IMR-90 (cell line): ENCODE measurements around the gene MTX2. TPM values are rescaled to one million over a fixed set of nuclear protein-coding genes. Genes with fewer than 3 reads are reported as not detected.

Source experiments
- ATAC-seq: fragments of 200-7000 bp; cut with Tn5 transposase; 2 replicates; pipeline ENCODE4 v1.9.1; 2020; ENCODE audit warnings: low read depth, mild to moderate bottlenecking, moderate library complexity
- BruUV-seq: library from RNA; stranded (reverse); fragments of 400-500 nt; replicated peaks from 2 replicates; lab custom pipeline; 2021; lab: Mats Ljungman, UMichigan
- CTCF ChIA-PET: fragments of 300-600 bp; formaldehyde crosslinking; extraction: SDS; loops from one replicate; lab custom pipeline; 2021; ENCODE audit warnings: antibody characterized with exemption; lab: Yijun Ruan, JAX
- POLR2A ChIA-PET: fragments of 300-600 bp; sonication (Branson Sonifier 250); formaldehyde crosslinking; loops from one replicate; lab custom pipeline; 2022; ENCODE audit warnings: antibody characterized with exemption; ENCODE audit not compliant: unreplicated experiment; lab: Charles Lee
- DNase-seq: peaks from one replicate; pipeline ENCODE4 v3.0.0; 2013
- H2AFZ ChIP-seq: replicated peaks from 2 replicates; pipeline ENCODE3; 2013; ENCODE audit warnings: low read length, mild to moderate bottlenecking; ENCODE audit not compliant: poor library complexity
- H2AK5ac ChIP-seq: 2 replicates; pipeline ENCODE4 v1.6.1; 2013; ENCODE audit warnings: low read depth, low read length, inconsistent platforms
- H2AK9ac ChIP-seq: replicated peaks from 2 replicates; pipeline ENCODE3; 2013; ENCODE audit warnings: mild to moderate bottlenecking, low read depth, low read length, moderate library complexity; ENCODE audit not compliant: poor library complexity
- H2BK120ac ChIP-seq: 2 replicates; pipeline ENCODE4 v1.6.1; 2013; ENCODE audit warnings: low read depth, low read length, inconsistent platforms
- H2BK15ac ChIP-seq: 3 replicates; pipeline ENCODE4 v1.6.1; 2013; ENCODE audit warnings: low read depth, low read length, inconsistent platforms
- H2BK20ac ChIP-seq: 2 replicates; pipeline ENCODE4 v1.6.1; 2013; ENCODE audit warnings: low read depth, mild to moderate bottlenecking, inconsistent platforms, low read length, moderate library complexity
- H2BK5ac ChIP-seq: 2 replicates; pipeline ENCODE4 v1.6.1; 2013; ENCODE audit warnings: mild to moderate bottlenecking, low read depth, low read length, inconsistent platforms; ENCODE audit not compliant: poor library complexity, severe bottlenecking
- H3K14ac ChIP-seq: replicated peaks from 2 replicates; pipeline ENCODE4 v1.6.1; 2013; ENCODE audit warnings: low read depth, low read length, inconsistent platforms
- H3K18ac ChIP-seq: 2 replicates; pipeline ENCODE4 v1.6.1; 2013; ENCODE audit warnings: low read depth, low read length, control low read depth
- H3K23ac ChIP-seq: 2 replicates; pipeline ENCODE4 v1.6.1; 2013; ENCODE audit warnings: low read depth, low read length, inconsistent platforms
- H3K27ac ChIP-seq: 2 replicates; pipeline ENCODE4 v1.5.1; 2013; ENCODE audit warnings: mild to moderate bottlenecking, control low read depth, low read length; ENCODE audit not compliant: insufficient read depth
- H3K27me3 ChIP-seq: 2 replicates; pipeline ENCODE4 v1.6.1; 2013; ENCODE audit warnings: low read length; ENCODE audit not compliant: control insufficient read depth, insufficient read depth
- H3K36me3 ChIP-seq: 2 replicates; pipeline ENCODE4 v1.6.1; 2013; ENCODE audit warnings: low read length, mixed read lengths; ENCODE audit not compliant: control insufficient read depth, insufficient read depth
- H3K4ac ChIP-seq: 2 replicates; pipeline ENCODE4 v1.6.1; 2013; ENCODE audit warnings: low read depth, low read length, inconsistent platforms
- H3K4me1 ChIP-seq: 2 replicates; pipeline ENCODE4 v1.6.1; 2013; ENCODE audit warnings: low read length, mixed read lengths; ENCODE audit not compliant: control insufficient read depth, insufficient read depth
- H3K4me2 ChIP-seq: 2 replicates; pipeline ENCODE4 v1.6.1; 2013; ENCODE audit warnings: low read depth, mild to moderate bottlenecking, control low read depth, low read length, moderate library complexity
- H3K4me3 ChIP-seq: 2 replicates; pipeline ENCODE4 v1.5.1; 2013; ENCODE audit warnings: low read depth, mild to moderate bottlenecking, control low read depth, low read length, moderate library complexity; ENCODE audit not compliant: insufficient read depth
- H3K56ac ChIP-seq: 2 replicates; pipeline ENCODE4 v1.6.1; 2013; ENCODE audit warnings: low read length, inconsistent platforms; ENCODE audit not compliant: insufficient read depth; ENCODE audit errors: extremely low read depth
- H3K79me1 ChIP-seq, 2 experiments: 2 replicates each; pipeline ENCODE4 v1.6.1; 2013; ENCODE audit warnings: low read length in 2 of 2, inconsistent platforms in 1 of 2, low read depth in 1 of 2
- H3K9ac ChIP-seq: 2 replicates; pipeline ENCODE4 v1.6.1; 2013; ENCODE audit warnings: low read depth, low read length, control low read depth
- H3K9me1 ChIP-seq: 2 replicates; pipeline ENCODE4 v1.6.1; 2013; ENCODE audit warnings: low read length, inconsistent platforms; ENCODE audit not compliant: insufficient read depth
- H3K9me3 ChIP-seq: 2 replicates; pipeline ENCODE4 v1.6.1; 2013; ENCODE audit warnings: low read length; ENCODE audit not compliant: control insufficient read depth, insufficient read depth
- H4K20me1 ChIP-seq: 2 replicates; pipeline ENCODE4 v1.6.1; 2013; ENCODE audit warnings: low read length, inconsistent platforms; ENCODE audit not compliant: insufficient read depth
- H4K5ac ChIP-seq: 2 replicates; pipeline ENCODE4 v1.6.1; 2013; ENCODE audit warnings: mild to moderate bottlenecking, low read depth, low read length, control low read depth
- H4K8ac ChIP-seq, 2 experiments: 2 replicates each; pipeline ENCODE4 v1.6.1; 2013; ENCODE audit warnings: low read depth in 2 of 2, low read length in 2 of 2, control low read depth in 1 of 2, inconsistent platforms in 1 of 2
- H4K91ac ChIP-seq: 2 replicates; pipeline ENCODE4 v1.6.1; 2013; ENCODE audit warnings: low read depth, low read length, inconsistent platforms; ENCODE audit not compliant: insufficient read depth
- CEBPB ChIP-seq: IDR thresholded peaks from 2 replicates; pipeline ENCODE4 v1.6.1; 2012; ENCODE audit warnings: low read depth, low read length, improper control_type of control experiment
- CTCF ChIP-seq: conservative IDR thresholded peaks from 2 replicates; pipeline ENCODE4 v1.5.1; 2012; ENCODE audit warnings: mild to moderate bottlenecking, low read depth, low read length, improper control_type of control experiment
- ELK1 ChIP-seq: fragments of 150-350 bp; IDR thresholded peaks from 2 replicates; pipeline ENCODE4 v1.6.1; 2016; ENCODE audit warnings: low read depth, mild to moderate bottlenecking, low read length, moderate library complexity, borderline replicate concordance
- MAZ ChIP-seq: IDR thresholded peaks from 2 replicates; pipeline ENCODE4 v1.6.1; 2012; ENCODE audit warnings: low read depth, mild to moderate bottlenecking, low read length, improper control_type of control experiment, moderate library complexity, borderline replicate concordance
- NFE2L2 ChIP-seq: fragments of 150-350 bp; IDR thresholded peaks from 2 replicates; pipeline ENCODE4 v1.6.1; 2016; ENCODE audit warnings: low read depth, mild to moderate bottlenecking, low read length
- WGBS, 2 experiments: methylation state at CpG; one replicate each; pipeline versions ENCODE4 v1.1.5 to v1.1.7; 2013; ENCODE audit warnings: missing lambda C conversion rate in 2 of 2; ENCODE audit not compliant: insufficient read length in 1 of 2; ENCODE audit errors: extremely low coverage in 2 of 2; 5-methylcytosine and 5-hydroxymethylcytosine counted together
- dilution Hi-C: fragments of 300-500 bp; cut with HindIII; formaldehyde crosslinking; loops from one replicate; pipeline ENCODE4 v1.14.3; 2018; ENCODE audit warnings: low sequenced_read_pairs; ENCODE audit not compliant: unreplicated experiment
- in situ Hi-C: fragments of 300-500 bp; cut with MboI; formaldehyde crosslinking; loops from 3 replicates; pipeline ENCODE4 v1.14.3; 2019; ENCODE audit warnings: low sequenced_read_pairs, inconsistent platforms, mixed read lengths
- intact Hi-C: fragments of 100-400 bp; cut with micrococcal nuclease; formaldehyde crosslinking; loops from 2 replicates; pipeline ENCODE4 v1.10.0; 2022
- polyA plus RNA-seq, 3 experiments: library from polyadenylated mRNA; depleted of rRNA; stranded (reverse); fragments of >200 nt; gene quantifications; 2 replicates each; pipeline ENCODE4 v1.2.3, GENCODE V29; 2012; ENCODE audit warnings: low replicate concordance in 1 of 3
- total RNA-seq: library from RNA; depleted of rRNA; stranded (reverse); fragments of >200 nt; gene quantifications from 2 replicates; pipeline ENCODE4 v1.2.3, GENCODE V29; 2012

MTX2 gene
- total and polyA plus RNA-seq, 2 of the 4 experiments (the other 2 are of a cell fraction) = 24.9 to 37.8 TPM

- Histone ChIP-seq H3K79me1 (peaks cover 25 to 28% of the 10 kb centered on the region in 2 experiments), H3K27me3 (no peaks in the 10 kb centered on the region), H2AK9ac (no peak overlapping the region), H4K5ac (no peak overlapping the region), H4K20me1 (peaks cover 13% of the 10 kb centered on the region; the same call in 1 of the 2 replicates), H4K91ac (no peak overlapping the region), H3K56ac (no peak overlapping the region), H3K9ac (no peak overlapping the region), H2AK5ac (no peak overlapping the region), H3K4me2 (no peak overlapping the region), H3K9me1 (peaks cover 3% of the 10 kb centered on the region; the same call in 1 of the 2 replicates), H3K4me3 (no peak overlapping the region), H2BK15ac (no peak overlapping the region), H3K14ac (no peak overlapping the region), H3K18ac (no peak overlapping the region), H3K36me3 (no peaks in the 10 kb centered on the region), H2AFZ (no peak overlapping the region), H3K27ac (no peak overlapping the region), H2BK120ac (no peak overlapping the region), H2BK5ac (no peak overlapping the region), H3K23ac (no peak overlapping the region), H3K9me3 (no peaks in the 10 kb centered on the region), H3K4me1 (no peaks in the 10 kb centered on the region), H3K4ac (no peak overlapping the region), H2BK20ac (peak overlapping the region; percentile 35; the same call in 1 of the 2 replicates), H4K8ac (no peak overlapping the region)
- intact Hi-C loops = loop anchor here (10.0 kb wide), 1 partner anchor 56 kb away; no protein-coding TSS in a partner anchor
- DNase-seq (peak; percentile 61), ATAC-seq (no peak)
- CTCF ChIA-PET = no interaction called here
- dilution Hi-C loops = no loop called here
- in situ Hi-C loops = no loop called here
- BruUV-seq = no TSS peak
- WGBS, 2 experiments = 100% methylated on average over 1 of the region's 3 CpGs; no CpG with 5 or more reads in 1 of the 2 experiments
- TF ChIP-seq ELK1 (no peak), CEBPB (no peak), NFE2L2 (no peak), MAZ (no peak), CTCF (no peak)
- POLR2A ChIA-PET = no interaction called here
Measured at GRCh38 chr2:176280867-176281658, 11.8 kb downstream of the MTX2 start.
